GM10266 (cell line): ENCODE measurements around the gene GJB1.

Source experiments
- DNase-seq: peaks from one replicate; pipeline ENCODE4 v3.0.0; 2012; ENCODE audit errors: extremely low spot score
- TF ChIP-seq, protein P1 (sequence below): IDR thresholded peaks from 2 replicates; pipeline ENCODE4 v1.5.1; 2012; ENCODE audit warnings: mild to moderate bottlenecking, low read depth; ENCODE audit not compliant: control insufficient read depth, insufficient read depth; ENCODE audit errors: missing control alignments

Gene GJB1

DNA sequence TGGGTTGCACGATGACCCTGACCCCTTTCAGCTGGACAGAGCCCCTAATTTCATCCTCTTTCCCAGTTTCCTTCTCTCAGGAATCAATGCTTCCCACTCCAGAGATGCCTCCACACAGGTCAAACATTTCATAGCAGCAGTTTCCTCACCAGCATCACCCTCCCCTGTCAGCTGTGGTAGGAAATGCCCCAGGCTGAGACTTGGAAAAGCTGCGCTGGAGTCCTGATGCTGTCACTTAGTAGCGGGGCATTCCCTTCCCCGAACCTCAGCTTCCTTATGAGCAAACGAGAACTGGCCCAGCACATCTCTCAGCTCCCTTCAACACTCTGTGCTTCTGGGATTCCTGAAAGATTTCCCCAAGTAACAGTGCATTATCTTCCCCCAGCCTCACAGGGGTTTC lies 2.7 kb downstream of the GJB1 start:
- no peak for DNase-seq
- TF ChIP-seq, protein P1, sequence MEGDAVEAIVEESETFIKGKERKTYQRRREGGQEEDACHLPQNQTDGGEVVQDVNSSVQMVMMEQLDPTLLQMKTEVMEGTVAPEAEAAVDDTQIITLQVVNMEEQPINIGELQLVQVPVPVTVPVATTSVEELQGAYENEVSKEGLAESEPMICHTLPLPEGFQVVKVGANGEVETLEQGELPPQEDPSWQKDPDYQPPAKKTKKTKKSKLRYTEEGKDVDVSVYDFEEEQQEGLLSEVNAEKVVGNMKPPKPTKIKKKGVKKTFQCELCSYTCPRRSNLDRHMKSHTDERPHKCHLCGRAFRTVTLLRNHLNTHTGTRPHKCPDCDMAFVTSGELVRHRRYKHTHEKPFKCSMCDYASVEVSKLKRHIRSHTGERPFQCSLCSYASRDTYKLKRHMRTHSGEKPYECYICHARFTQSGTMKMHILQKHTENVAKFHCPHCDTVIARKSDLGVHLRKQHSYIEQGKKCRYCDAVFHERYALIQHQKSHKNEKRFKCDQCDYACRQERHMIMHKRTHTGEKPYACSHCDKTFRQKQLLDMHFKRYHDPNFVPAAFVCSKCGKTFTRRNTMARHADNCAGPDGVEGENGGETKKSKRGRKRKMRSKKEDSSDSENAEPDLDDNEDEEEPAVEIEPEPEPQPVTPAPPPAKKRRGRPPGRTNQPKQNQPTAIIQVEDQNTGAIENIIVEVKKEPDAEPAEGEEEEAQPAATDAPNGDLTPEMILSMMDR = no peak

DNA sequence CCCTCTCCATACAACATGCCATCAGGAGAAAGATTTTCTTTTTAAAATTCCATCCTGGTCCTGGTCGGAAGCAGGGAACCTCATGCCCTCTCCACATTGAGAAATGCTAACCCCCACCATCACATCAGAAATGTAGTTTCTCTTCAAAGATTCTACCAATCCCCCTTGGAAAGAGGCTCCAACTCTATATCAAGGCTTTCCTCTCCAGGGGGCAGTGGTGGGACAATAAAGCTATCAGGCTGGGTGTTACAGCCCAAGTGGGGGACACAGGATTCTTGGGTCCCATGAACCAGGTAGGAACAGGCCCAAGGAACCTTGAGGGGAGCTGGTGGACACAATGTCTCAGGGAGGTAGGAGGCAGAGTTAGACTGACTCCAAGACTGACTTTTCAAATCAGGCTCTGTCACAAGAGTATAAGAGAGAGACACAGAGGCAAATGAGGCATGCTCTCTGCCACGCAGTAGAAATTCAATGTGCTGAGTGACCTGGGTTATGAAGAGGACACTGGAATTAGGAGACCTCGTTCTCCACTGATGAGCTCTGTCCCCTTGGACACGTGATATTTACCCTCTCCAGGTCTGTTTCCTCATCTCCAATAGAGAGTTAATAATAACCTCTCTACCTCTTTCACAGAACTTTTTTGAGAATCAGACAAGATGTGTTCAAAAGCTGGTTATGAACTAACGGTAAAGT lies 4.5 kb downstream of the GJB1 start:
- TF ChIP-seq, protein P1 = no peak
- no peak for DNase-seq

DNA sequence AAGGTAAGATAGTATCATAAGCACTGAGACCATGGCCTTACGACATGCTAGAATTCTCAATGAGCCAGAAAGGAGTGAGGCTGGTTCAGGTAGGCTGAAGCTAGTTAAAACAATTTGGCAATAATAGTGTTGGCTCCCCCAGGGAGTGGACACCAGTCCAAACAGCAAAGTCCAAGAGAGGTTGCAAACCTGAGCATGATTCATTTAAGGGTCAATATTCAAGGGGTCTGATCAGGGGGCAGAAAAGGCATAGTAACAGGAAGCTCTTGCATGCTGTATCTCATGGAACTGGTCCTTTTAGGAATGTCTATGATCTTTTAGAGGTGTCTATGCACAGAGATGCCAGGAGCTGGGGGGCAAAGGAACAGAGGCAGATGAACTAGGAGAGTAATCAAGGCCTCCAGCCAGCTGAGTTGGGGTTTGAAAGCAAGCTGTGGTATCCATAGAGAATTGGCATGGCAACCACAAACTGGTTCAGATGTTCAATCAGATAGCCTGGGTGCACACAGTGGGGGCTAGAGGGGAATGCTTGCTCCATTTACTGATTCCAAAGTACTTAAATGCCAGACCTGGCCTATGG lies 5.1 kb downstream of the GJB1 start:
- DNase-seq = no peak
- TF ChIP-seq, protein P1 = no peak

DNA sequence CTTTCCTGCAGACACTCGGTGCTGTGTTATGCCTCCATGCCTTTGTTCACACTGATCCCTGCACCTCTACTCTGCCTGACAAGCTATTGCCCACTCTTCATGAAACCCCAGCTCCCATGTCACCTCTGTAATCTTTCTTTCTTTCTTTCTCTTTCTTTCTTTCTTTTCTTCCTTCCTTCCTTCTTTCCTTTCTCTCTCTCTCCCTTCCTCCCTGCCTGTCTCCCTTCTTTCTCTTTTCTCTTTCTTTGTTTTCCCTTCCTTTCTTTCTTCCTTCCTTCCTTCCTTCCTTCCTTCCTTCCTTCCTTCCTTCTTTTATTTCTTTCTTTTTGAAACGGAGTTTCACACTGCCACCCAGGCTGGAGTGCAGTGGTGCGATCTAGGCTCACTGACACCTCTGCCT lies 12.5 kb downstream of the GJB1 start:
- TF ChIP-seq, protein P1 = no peak
- DNase-seq = no peak

DNA sequence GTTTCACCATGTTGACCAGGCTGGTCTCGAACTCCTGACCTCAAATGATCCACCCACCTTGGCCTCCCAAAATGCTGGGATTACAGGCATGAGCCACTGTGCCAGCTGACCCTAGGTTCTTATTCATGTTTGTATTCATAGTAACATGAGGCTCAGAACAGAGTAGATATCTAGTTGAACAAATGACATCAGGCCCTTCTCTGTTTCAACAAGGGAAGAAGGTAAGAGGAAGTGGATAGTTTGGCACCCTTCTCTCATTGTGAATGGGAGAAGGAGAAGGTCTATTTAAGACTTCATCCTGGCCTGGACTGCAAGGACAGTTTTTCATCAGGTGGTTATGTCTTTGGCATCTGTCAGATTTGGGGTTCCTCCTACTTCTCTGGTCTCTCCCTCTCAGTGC lies 13.8 kb downstream of the GJB1 start:
- no peak for DNase-seq
- TF ChIP-seq, protein P1 = no peak

DNA sequence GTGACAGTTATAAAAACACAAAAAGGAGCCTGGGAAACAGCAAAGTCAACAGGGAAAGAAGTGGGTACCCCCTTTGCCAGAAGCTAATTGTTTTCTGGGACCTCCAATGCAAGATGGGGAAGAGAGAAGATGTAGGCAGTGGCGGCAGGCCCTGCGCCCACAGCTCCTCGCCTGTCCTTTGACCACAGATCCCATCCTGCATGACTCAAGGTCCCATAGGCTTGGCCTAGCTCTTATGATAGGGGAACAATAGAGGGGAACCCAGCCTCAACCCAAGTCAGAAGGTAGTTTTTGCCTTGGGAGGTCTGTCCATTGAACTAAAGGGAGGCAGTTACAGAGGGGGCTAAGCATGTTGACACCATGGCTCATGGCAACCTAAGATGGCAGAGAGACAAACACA lies 16.8 kb downstream of the GJB1 start:
- TF ChIP-seq, protein P1 = no peak

DNA sequence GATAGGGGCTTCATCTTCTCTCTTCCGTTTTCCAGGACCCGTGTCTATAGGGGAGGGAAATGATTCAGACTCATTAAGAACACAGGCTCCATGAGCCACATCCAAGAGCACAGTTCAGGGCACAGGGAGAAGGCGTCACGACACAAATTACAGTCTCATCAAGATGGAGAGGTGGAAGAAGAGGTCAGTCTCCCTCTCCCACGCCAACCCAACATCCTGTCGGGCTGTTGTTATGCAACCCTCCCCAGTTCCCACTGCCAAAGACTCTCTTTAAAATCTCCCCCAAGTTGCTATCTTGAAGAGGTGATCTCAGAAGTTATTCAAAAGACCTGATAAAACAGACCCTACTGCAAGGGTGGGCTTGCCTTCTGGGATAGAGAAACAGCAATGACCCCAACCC lies 18.3 kb downstream of the GJB1 start:
- no peak for DNase-seq
- TF ChIP-seq, protein P1 = no peak

More for the DNA sequence above, 16.8 kb downstream of the GJB1 start:
- DNase-seq = no peak
